ENCODE measurements around the gene CAPN1.
"Not testable (repeated sequence)": the region's sequence is repeated elsewhere in the genome, so short reads cannot be mapped to it uniquely, and the experiment has no call there.

CAPN1 gene

DNA sequence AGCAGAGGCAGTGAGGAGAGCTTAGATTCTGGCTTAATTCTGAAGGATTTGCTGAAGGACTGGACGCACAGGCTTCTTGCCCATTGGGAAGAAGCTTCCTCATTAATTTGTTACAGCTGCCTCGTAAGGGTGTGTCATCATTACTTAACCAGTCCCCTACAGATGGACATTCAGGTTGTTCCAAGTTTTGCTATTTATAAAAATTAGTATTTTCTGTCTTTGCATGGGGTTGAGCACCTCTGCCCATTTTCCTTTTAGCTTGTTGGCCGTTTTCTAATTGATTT is 38.1 kb downstream of the CAPN1 start:
- no peak for DNase-seq

DNA sequence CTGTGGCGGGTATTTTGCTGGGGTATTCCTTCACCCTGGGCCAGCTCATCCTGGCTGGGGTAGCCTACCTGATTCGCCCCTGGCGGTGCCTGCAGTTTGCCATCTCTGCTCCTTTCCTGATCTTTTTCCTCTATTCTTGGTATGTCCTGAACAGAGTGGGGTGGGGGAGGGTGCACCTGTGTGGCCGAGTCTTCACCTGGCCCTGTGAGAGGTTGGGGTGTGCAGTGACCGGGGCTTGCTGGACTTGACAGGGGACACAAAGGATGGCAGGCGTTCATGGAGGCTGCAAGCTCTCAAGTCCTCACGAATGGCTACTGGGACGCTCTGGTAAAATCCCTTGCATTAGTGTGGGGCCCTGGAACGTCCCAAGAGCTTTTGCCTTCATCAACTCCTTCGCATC is 39.3 kb downstream of the CAPN1 start:
- DNase-seq, result no peak

DNA sequence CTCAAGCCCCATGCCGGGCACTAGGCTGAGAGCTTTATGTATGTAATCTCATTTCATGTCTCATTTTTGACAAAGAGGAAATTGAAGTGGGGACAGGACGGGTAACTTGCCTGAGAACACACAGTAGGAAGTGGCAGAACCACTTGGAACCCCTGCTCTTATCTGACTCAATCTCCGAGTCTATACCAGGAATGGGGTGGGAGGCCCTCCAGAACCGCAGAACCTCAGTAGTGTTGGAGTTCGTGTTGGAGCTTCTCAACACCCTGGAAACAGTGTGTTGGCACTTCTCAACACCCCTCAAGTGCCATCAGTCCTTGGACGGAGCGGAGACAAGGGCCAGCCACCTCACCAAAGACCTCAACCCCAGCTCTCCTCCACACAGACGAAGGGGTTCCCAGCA is 41.3 kb downstream of the CAPN1 start:
- DNase-seq, result no peak

DNA sequence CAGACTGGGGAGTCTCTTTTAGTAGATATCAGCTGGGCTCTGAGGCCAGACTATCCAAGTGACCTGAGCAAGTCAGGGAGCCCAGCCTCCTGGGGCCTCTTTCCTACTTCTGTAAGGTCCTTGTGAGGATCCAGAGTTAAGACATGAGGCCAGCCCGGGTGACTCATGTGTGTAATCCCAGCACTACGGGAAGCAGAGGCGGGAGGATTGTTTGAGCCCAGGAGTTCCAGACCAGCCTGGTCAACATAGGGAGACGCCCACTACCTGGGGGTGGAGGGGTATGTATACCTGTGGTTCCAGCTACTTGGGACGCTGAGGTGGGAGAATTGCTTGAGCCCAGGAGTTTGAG is 43.2 kb downstream of the CAPN1 start:
- DNase-seq, result no peak

DNA sequence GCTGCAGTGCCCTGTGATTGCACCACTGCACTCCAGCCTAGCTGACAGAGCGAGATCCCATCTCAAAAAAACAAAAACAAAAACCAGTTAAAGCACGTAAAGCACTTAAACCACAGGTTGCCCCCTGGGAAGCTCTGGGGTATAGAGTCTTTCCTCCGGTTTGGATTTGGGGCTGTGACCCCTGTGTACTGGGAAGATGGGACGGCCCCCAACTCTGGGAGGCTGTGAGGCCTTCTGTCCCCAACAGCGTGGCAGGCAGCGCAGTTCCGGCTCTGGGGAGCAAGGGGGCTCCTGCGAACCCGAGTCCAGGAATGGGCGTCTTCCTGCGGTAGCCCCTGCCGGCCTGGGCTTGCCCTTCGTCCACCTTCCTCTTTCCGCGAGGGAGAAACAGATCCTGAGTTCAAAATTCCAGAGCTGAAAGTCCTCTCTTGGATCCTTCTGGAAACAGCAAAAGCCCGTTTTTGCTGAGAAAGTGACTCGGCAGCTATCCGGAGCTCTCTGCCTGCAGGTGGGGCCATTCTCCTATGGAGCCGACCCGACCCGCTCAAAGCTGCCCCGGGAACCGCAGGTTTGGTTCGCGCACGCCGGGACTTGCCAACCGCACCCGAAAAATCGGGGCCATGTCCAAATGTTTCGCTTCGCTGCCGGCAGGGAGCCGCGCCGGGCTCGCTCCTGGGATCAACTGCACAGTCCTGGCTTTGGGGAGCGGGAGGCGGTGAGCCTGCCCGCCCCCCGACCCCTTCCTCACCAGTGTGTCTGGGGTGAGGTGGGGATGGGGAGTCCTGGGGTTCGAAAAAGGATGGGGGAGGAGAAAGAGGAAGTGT is 43.8 kb downstream of the CAPN1 start:
- no peak for DNase-seq

DNA sequence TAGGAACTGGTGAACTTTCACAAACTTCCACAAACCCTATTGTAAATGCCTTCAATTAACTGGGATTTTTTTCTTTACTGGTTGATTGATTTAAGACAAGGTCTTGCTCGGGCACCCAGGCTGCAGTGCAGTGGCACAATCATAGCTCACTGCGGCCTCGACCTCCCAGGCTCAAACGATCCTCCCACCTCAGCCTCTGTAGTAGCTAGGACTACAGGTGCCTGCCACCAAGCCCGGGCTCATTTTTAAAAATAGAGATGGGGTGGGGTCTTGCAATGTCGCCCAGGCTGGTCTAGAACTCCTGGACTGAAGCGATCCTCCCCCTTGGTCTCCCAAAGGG is 44.3 kb downstream of the CAPN1 start:
- no peak for DNase-seq

DNA sequence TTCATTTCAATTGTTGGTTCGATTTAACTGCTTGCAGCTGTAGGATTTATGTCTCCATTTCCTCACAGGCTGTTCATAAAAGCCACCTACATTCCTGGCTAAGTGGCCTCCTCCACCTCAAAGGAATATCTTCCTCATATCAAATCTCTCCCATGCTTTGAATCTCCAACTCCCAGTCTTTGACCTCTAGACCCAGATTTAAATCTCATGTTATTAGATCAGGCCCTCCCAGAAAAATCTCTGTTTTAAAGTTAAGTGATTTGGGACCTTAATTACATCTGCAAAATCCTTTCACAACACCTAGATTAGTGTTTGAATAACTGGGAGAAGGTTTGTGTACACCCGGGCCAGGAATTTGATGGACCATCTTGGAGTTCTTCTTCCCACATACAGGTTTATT is 46.2 kb downstream of the CAPN1 start:
- no peak for DNase-seq

DNA sequence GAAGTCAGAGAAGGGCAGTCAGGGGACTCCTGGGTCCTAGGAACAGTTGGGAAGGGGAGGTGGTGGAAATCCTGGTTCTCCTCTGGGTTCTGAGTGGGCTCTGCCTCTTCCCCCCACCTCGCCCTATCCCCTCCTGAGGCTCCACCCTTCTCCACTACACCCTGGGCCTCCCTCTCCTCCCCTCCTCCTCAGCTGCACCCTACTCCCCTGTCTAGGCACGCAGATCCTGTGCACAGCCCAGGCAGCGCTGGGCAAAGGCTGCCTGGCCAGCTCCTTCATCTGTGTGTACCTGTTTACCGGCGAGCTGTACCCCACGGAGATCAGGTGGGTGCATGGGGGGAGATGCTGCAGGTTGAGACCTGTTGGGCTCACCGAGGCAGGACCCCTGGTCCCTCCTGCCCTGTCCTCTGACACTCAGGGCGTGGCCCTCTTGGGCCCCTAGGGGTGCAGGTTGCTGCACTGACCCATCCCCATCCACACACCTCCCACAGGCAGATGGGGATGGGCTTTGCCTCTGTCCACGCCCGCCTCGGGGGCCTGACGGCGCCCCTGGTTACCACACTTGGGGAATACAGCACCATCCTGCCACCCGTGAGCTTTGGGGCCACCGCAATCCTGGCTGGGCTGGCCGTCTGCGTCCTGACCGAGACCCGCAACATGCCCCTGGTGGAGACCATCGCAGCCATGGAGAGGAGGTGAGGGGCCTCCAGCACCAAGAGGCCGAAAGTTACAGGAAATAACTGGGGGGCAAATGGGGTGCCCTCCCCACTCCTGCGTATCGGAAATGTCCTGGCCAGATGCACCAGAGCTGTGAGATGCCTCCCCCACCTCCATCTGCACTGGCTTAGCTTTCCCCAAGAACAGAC is 54.7 kb downstream of the CAPN1 start:
- DNase-seq, result no peak

DNA sequence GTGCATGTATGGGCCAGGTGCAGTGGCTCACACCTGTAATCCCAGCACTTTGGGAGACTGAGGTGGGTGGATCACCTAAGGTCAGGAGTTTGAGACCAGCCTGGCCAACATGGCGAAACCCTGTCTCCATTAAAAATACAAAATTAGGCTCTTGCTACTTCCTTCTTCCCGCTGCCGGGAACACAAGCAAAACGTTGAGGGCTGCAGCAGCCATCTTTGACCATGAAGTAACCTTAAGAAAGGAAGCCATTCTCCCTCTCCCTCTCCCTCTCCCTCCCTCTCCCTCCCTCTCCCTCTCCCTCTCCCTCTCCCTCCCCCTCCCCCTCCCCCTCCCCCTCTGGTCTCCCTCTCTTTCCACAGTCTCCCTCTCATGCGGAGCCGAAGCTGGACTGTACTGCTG is 56.6 kb downstream of the CAPN1 start:
- DNase-seq, result not testable (repeated sequence)

DNA sequence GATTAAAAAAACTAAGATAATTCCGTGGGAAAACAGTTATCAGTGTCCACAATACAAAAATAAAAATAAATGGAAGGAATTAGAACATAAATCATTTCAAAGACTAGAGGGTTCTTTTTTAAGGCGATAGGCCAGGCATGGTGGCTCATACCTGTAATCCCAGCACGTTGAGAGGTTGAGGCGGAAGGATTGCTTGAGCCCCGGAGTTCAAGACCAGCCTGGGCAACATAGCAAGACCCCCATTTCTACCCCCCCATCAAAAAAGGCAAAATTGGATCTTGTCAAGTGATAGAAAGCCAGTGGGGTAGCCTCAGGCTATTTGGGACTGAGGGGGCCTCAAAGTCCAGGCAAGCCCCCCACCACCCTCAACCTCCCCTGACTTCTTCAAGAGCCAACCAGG is 59.4 kb downstream of the CAPN1 start:
- DNase-seq, result no peak

DNA sequence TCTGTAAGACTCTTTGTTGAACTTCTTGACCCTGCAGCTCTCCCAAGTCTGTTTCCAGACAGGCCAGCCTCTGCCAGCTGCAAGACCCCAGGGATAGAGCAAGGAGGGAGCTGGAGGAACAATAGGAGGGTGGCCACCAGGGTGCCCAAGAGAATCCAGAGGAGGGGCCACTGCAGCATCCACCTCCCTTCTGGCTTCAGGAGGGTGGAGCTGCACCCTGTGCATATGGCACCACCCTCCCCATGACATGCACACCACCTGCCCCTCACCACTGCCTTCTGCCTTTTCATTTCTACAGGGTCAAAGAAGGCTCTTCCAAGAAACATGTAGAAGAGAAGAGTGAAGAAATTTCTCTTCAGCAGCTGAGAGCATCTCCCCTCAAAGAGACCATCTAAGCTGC is 60.0 kb downstream of the CAPN1 start:
- no peak for DNase-seq

DNA sequence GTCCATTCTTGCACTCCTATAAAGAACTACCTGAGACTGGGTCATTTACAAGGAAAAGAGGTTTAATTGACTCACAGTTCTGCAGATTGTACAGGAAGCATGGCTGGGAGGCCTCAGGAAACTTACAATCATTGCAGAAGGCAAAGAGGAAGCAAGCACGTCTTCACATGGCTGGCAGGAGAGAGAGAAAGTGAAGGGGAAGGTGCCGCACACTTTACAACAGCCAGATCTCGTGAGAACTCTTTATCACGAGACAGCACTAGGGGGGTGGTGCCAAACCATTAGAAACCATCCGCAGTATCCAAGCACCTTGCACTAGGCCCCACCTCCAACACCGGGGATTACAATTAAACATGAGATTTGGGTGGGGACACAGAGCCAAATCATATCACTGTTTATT is 60.7 kb downstream of the CAPN1 start:
- DNase-seq, result no peak

DNA sequence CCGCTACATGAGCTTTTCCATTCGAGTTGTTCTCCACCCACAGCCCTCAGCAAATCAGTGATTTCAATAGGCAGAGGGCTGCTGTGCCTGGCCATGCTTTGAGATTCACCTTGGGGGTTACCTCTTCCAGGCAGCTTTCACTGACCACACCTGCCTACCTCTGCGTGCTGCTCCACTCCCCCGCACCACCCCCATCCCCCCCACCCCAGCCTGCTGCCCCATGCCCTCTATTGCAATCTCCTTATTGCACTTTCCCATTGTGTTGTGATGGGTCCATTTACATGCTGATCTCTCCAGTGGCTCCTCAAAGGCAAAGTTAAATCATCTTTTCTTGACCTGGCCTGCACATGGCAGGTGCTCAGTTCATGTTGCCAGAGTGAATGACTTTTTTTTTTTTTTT is 62.1 kb downstream of the CAPN1 start:
- DNase-seq, result no peak

DNA sequence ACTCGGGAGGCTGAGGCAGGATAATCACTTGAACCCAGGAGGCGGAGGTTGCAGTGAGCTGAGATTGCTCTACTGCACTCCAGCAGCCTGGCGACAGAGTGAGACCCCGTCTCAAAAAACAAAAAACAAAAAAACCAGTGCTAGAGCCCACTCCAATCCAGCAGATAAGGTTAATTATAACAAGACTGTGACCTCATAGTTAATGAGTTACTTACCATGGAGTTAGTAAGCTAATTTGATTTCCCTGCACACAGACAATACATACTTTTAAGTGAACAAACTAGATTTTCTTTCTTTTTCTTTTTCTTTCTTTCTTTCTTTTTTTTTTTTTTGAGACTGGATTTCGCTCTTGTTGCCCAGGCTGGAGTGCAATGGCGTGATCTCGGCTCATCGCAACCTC is 63.3 kb downstream of the CAPN1 start:
- not testable (repeated sequence) for DNase-seq

DNA sequence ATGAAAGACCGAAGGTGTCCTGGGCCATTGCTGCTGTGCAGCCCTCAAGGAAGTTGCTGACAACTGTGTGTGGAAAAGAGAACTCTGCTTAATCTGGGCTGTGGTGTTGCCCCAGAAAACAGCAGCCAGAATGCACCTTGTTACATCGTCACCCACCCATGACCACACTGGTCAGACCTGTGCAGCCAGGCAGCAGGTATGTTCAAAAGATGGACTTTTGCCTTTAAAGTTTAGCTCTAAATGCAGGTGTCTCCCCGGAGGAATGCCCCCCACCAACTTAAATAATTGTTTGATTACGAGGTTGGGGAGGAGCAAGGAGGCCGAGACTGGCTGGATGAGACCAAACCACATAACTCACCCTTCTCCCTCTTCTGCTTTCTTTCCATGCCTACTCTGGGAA is 64.8 kb downstream of the CAPN1 start:
- no peak for DNase-seq

DNA sequence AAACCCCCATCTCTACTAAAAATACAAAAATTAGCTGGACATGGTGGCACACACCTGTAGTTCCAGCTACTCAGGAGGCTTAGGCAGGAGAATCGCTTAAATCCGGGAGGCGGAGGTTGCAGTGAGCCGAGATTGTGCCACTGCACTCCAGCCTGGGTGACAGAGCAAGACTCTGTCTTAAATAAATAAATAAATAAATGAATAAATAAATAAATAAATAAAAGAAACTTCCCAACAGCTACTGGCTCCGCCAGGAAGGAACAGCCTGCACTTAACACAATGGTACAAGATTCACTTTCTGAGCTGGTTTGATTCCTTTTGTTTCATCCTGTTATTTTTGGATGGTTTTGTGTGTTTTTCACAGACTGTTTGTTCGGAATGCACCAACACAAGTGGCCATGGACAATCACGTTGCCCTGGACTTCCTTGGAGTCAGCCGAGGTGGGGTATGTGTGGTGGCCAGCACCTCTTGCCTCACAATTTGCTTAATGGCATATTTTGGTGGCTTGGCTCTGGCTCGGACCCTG is 66.5 kb downstream of the CAPN1 start:
- not testable (repeated sequence) for DNase-seq

DNA sequence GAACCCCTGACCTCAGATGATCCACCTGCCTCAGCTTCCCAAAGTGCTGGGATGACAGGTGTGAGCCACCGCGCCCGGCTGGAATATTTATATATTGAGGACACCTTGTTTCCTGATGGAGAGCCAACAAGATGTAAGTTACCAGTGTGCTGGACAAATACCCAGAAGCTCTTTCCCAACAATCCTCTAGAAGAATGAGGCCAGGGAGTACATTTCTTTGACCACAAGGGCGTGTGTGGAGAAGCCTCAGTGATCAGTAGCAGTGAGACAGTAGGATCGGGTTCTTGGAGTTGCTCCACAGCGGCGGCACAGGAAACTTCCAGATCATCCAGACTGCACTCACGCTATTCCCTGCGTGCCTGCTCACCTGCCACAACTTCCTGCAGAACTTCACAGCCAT is 69.7 kb downstream of the CAPN1 start:
- DNase-seq, result no peak

DNA sequence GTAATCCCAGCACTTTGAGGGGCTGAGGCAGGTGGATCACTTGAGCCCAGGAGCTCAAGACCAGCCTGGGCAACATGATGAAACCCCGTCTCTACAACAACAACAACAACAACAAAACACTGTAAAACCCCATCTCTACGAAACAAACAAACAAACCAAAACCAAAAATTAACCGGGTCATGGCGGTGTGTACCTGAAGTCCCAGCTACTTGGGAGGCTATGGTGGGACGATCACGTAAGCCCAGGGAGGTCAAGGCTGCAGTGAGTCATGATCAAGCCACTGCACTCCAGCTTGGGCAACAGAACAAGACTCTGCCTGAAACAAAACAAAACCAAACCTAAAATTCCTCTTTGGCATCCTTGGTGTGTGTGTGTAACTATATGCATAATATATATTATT is 73.0 kb downstream of the CAPN1 start:
- DNase-seq, result no peak

DNA sequence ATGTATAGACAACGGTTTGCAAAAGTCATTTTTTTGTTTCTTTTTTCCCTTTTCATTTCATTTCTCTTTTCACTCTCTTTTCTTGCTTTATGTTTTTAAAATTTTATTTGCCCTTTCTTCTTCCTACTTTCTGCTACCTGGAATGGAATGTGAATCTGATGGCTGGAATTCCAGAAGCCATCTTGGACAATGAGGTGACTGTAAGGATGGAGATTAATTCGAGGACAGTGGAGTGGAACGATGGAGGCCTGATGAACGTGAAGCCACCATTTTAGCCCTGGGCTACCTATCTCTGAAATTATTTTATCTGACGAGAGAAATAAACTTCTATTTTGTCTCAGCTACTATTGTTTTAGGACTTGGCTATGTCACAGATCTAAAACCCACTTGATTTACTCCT is 77.3 kb downstream of the CAPN1 start:
- no peak for DNase-seq

DNA sequence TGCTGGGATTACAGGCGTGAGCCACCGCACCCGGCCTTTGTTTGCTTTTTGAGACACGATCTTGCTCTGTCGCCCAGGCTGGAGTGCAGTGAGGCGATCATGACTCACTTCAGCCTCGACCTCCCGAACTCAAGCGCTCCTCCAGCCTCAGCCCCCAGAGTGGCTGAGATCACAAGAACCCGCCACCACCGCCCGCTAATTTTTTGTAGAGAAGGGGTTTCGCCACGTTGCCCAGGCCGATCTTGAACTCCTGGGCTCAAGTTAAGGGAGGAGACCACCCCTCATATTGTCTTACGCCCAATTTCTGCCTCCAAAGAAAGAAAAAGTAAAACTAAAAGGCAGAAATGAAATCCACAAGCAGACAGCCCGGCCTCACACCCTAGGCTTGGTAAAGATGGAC is 78.6 kb downstream of the CAPN1 start:
- DNase-seq, result no peak

DNA sequence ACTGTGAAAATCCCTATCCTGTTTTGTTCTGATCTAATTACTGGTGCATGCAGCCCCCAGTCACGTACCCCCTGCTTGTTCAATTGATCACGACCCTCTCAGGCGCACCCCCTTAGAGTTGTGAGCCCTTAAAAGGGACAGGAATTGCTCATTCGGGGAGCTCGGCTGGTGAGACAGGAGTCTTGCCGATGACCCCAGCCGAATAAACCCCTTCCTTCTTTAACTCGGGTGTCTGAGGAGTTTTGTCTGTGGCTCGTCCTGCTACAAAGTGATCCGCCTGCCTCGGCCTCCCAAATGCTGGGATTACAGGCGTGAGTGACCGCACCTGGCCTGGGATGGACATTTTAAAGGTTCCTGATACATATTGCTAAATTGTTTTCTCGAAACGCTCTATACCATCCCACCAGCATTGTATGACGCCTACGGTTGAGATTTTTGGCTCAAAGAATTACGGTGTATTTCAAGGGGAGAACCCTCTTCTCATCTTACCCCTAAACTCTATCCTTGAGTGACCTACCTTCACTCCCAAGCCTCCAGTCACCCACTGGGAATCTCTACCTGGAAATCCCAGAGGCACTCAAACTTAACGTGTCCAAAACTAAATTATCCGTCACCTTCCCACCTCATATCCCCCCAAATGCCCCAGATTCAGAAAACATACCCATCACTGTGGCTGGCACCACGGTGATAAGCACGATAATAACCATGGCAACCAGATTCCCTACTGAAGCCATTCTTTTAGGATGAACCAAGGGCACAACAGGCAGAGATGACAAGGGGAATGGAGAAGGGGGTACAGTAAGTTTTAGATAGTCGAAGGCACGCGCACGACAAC is 79.2 kb downstream of the CAPN1 start:
- DNase-seq, result no peak
